Astrocyte (in vitro differentiated cells and primary cell): Measurements from ENCODE around the gene ZBED1. TPM values are rescaled to one million over a fixed set of nuclear protein-coding genes. Genes with fewer than 3 reads are reported as not detected.
"Not testable (repeated sequence)": the region's sequence is repeated elsewhere in the genome, so short reads cannot be mapped to it uniquely, and the experiment has no call there.

ENCODE experiments used
- DNase-seq: peaks from one replicate; pipeline ENCODE4 v3.0.0-alpha.2; 2010; ENCODE audit warnings: low read depth
- FAIRE-seq: peaks from 2 replicates; lab custom pipeline; 2011; peaks lifted over from hg19 to GRCh38; lab: Jason Lieb, UNC
- H2AFZ ChIP-seq: 2 replicates; pipeline ENCODE4 v1.6.0; 2012; ENCODE audit warnings: low read depth, low read length, inconsistent platforms
- H3K27ac ChIP-seq: 2 replicates; pipeline ENCODE4 v1.5.1; 2011; ENCODE audit warnings: low read depth, low read length, inconsistent platforms
- H3K27me3 ChIP-seq: 2 replicates; pipeline ENCODE4 v1.6.0; 2011; ENCODE audit warnings: low read length, inconsistent platforms; ENCODE audit not compliant: insufficient read depth
- H3K36me3 ChIP-seq: 2 replicates; pipeline ENCODE4 v1.5.1; 2011; ENCODE audit warnings: low read length, inconsistent platforms; ENCODE audit not compliant: insufficient read depth
- H3K4me1 ChIP-seq: 2 replicates; pipeline ENCODE4 v1.5.1; 2011; ENCODE audit warnings: low read length, inconsistent platforms; ENCODE audit not compliant: insufficient read depth
- H3K4me2 ChIP-seq: 2 replicates; pipeline ENCODE4 v1.6.0; 2012; ENCODE audit warnings: low read length, inconsistent platforms
- H3K4me3 ChIP-seq: 2 replicates; pipeline ENCODE4 v1.5.1; 2011; ENCODE audit warnings: low read depth, mild to moderate bottlenecking, low read length, inconsistent platforms; ENCODE audit not compliant: insufficient read depth
- H3K79me2 ChIP-seq: 2 replicates; pipeline ENCODE4 v1.6.0; 2012; ENCODE audit warnings: mild to moderate bottlenecking, low read length, inconsistent platforms; ENCODE audit not compliant: insufficient read depth
- H3K9ac ChIP-seq: 2 replicates; pipeline ENCODE4 v1.6.0; 2012; ENCODE audit warnings: mild to moderate bottlenecking, low read length, inconsistent platforms
- H3K9me3 ChIP-seq: 2 replicates; pipeline ENCODE4 v1.5.1; 2012; ENCODE audit warnings: low read depth, mild to moderate bottlenecking, low read length, inconsistent platforms; ENCODE audit not compliant: insufficient read depth
- H4K20me1 ChIP-seq: 2 replicates; pipeline ENCODE4 v1.6.0; 2012; ENCODE audit warnings: low read length, inconsistent platforms; ENCODE audit not compliant: insufficient read depth
- H3K27ac Mint-ChIP-seq: one replicate; pipeline ENCODE4 v1.8.0; 2021; ENCODE audit warnings: mild to moderate bottlenecking, mixed read lengths; ENCODE audit not compliant: unreplicated experiment
- H3K27me3 Mint-ChIP-seq: one replicate; pipeline ENCODE4 v1.8.0; 2021; ENCODE audit warnings: low read depth, mixed read lengths; ENCODE audit not compliant: unreplicated experiment
- H3K36me3 Mint-ChIP-seq: one replicate; pipeline ENCODE4 v1.8.0; 2021; ENCODE audit warnings: low read depth, mixed read lengths; ENCODE audit not compliant: unreplicated experiment
- H3K4me1 Mint-ChIP-seq: one replicate; pipeline ENCODE4 v1.8.0; 2021; ENCODE audit warnings: low read depth, mixed read lengths; ENCODE audit not compliant: unreplicated experiment
- H3K4me3 Mint-ChIP-seq: one replicate; pipeline ENCODE4 v1.8.0; 2021; ENCODE audit warnings: mild to moderate bottlenecking, moderate library complexity, mixed read lengths; ENCODE audit not compliant: unreplicated experiment
- H3K9me3 Mint-ChIP-seq: one replicate; pipeline ENCODE4 v1.8.0; 2021; ENCODE audit warnings: mild to moderate bottlenecking, mixed read lengths; ENCODE audit not compliant: unreplicated experiment
- EZH2 ChIP-seq: IDR thresholded peaks from 2 replicates; pipeline ENCODE4 v1.6.1; 2012; ENCODE audit warnings: mild to moderate bottlenecking, low read length, inconsistent platforms; ENCODE audit not compliant: insufficient read depth
- total RNA-seq: library from RNA; stranded (reverse); gene quantifications from 2 replicates; pipeline ENCODE4 v1.2.1, GENCODE V29; 2021
- TF ChIP-seq, protein P1 (sequence below): IDR thresholded peaks from 2 replicates; pipeline ENCODE4 v1.5.1; 2011; ENCODE audit warnings: low read depth, mild to moderate bottlenecking, inconsistent platforms, low read length, moderate library complexity; ENCODE audit not compliant: insufficient read depth

ZBED1 gene
- total RNA-seq, 1 donor from 2014 or later = 19.9 TPM

DNA sequence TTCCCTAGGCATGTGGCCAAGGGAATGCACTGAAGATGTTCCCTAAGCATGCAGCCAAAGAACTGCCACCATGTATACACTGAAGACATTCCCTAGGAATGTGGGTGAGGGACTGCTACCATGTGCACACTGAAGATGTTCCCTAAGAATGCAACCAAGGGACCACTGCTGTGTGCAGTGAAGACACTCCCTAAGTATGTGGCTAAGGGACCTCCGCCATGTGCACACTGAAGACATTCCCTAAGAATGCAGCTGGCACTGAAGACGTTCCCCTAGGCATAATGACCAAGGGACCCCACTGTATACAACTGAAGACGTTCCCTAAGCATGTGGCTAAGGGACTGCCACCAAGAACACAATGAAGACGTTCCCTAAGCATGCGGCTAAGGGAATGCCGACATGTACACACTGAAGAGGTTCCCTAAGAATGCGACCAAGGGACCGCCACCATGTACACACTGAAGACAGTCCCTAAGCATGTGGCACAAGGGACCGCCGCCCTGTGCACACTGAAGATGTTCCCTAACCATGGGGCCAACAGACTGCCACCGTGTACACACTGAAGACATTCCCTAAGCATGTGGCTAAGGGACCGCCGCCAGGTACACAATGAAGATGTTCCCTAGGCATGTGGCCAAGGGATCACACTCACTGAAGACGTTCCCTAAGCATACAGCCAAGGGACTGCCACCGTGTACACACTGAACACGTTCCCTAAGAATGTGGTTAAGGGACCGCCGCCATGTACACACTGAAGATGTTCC is 25.6 kb downstream of the ZBED1 start:
- no peak overlapping the region for H3K4me3 Mint-ChIP-seq
- H3K27me3 Mint-ChIP-seq = no peaks in the 10 kb centered on the region
- no peak overlapping the region for H3K27ac ChIP-seq
- peaks cover 14% of the 10 kb centered on the region for H3K36me3 Mint-ChIP-seq
- H3K27ac Mint-ChIP-seq = no peak overlapping the region
- peaks cover 53% of the 10 kb centered on the region for H3K79me2 ChIP-seq
- H3K4me1 ChIP-seq = no peaks in the 10 kb centered on the region
- FAIRE-seq = no peak
- H4K20me1 ChIP-seq = peaks cover 63% of the 10 kb centered on the region
- H3K36me3 ChIP-seq = no peaks in the 10 kb centered on the region
- H3K4me3 ChIP-seq = no peak overlapping the region
- peaks cover 1% of the 10 kb centered on the region for H3K4me1 Mint-ChIP-seq
- no peak for TF ChIP-seq EZH2
- TF ChIP-seq, protein P1, sequence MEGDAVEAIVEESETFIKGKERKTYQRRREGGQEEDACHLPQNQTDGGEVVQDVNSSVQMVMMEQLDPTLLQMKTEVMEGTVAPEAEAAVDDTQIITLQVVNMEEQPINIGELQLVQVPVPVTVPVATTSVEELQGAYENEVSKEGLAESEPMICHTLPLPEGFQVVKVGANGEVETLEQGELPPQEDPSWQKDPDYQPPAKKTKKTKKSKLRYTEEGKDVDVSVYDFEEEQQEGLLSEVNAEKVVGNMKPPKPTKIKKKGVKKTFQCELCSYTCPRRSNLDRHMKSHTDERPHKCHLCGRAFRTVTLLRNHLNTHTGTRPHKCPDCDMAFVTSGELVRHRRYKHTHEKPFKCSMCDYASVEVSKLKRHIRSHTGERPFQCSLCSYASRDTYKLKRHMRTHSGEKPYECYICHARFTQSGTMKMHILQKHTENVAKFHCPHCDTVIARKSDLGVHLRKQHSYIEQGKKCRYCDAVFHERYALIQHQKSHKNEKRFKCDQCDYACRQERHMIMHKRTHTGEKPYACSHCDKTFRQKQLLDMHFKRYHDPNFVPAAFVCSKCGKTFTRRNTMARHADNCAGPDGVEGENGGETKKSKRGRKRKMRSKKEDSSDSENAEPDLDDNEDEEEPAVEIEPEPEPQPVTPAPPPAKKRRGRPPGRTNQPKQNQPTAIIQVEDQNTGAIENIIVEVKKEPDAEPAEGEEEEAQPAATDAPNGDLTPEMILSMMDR = no peak
- DNase-seq = no peak
- H3K27me3 ChIP-seq = no peaks in the 10 kb centered on the region
- no peak overlapping the region for H2AFZ ChIP-seq
- H3K4me2 ChIP-seq = no peak overlapping the region
- no peak overlapping the region for H3K9ac ChIP-seq
- H3K9me3 Mint-ChIP-seq = peaks cover 3% of the 10 kb centered on the region
- H3K9me3 ChIP-seq = no peaks in the 10 kb centered on the region

DNA sequence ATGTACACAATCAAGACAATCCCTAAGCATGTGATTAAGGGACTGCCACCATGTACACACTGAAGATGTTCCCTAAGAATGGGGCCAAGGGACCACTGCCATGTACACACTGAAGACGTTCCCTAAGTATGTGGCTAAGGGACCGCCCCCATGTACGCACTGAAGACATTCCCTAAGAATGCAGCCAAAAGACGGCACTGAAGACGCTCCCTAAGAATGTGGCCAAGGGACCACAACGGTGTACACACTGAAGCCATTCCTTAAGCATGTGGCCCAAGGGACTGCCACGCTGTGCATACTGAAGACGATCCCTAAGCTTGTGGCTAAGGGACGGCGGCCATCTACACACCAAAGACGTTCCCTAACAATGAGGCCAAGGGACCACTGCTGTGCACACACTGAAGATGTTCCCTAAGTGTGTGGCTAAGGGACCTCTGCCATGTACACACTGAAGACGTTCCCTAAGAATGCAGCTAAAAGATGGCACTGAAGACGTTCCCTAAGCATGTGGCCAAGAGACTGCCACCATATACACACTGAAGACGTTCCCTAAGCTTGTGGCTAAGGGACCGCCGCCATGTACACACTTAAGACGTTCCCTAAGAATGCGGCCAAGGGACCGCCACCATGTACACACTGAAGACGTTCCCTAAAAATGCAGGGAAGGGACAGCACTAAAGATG is 26.4 kb downstream of the ZBED1 start:
- H3K36me3 Mint-ChIP-seq = peaks cover 12% of the 10 kb centered on the region
- Histone ChIP-seq H3K4me1 (no peaks in the 10 kb centered on the region), H3K9ac (no peak overlapping the region), H3K79me2 (peaks cover 54% of the 10 kb centered on the region), H3K27ac (no peak overlapping the region), H3K4me3 (no peak overlapping the region), H3K9me3 (no peaks in the 10 kb centered on the region), H3K27me3 (no peaks in the 10 kb centered on the region), H3K4me2 (no peak overlapping the region), H3K36me3 (no peaks in the 10 kb centered on the region), H2AFZ (no peak overlapping the region), H4K20me1 (peaks cover 62% of the 10 kb centered on the region)
- TF ChIP-seq EZH2 = no peak
- TF ChIP-seq, protein P1 = no peak
- no peaks in the 10 kb centered on the region for H3K27me3 Mint-ChIP-seq
- H3K4me3 Mint-ChIP-seq = no peak overlapping the region
- peaks cover 1% of the 10 kb centered on the region for H3K4me1 Mint-ChIP-seq
- no peak for FAIRE-seq
- H3K27ac Mint-ChIP-seq = no peak overlapping the region
- peaks cover 3% of the 10 kb centered on the region for H3K9me3 Mint-ChIP-seq
- DNase-seq = no peak

DNA sequence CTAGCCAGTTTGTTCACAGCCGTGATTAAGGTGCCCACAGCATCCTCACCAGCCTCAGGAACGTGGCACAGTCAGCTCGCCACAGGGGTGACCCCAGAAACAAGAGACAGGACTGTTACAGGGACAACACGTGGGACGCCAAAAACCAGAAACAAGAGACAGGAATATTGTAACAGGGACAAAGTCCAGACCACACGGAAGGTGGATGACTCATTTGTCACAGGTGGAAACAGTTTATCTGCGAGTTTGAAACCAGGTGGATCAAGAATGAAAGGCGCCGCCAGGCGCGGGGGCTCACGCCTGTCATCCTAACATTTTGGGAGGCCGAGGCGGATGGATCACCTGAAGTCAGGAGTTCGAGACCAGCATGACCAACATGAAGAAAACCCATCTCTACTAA is 27.7 kb downstream of the ZBED1 start:
- not testable (repeated sequence) for H3K9me3 Mint-ChIP-seq, H3K9ac ChIP-seq, H3K4me2 ChIP-seq, H3K36me3 ChIP-seq, H3K4me3 Mint-ChIP-seq, H3K27me3 ChIP-seq, FAIRE-seq, H3K4me3 ChIP-seq, H3K27me3 Mint-ChIP-seq, H3K36me3 Mint-ChIP-seq, H3K4me1 ChIP-seq, H3K4me1 Mint-ChIP-seq, H2AFZ ChIP-seq, DNase-seq, H3K27ac ChIP-seq, H3K9me3 ChIP-seq
- peaks cover 55% of the 10 kb centered on the region for H3K79me2 ChIP-seq
- peaks cover 63% of the 10 kb centered on the region for H4K20me1 ChIP-seq
- H3K27ac Mint-ChIP-seq = peak overlapping the region; percentile 18
